ENCODE results near the gene IL1RAPL2.

GRCh38 chrX:104707042-104707441 is 141.0 kb downstream of the IL1RAPL2 start:
- TF ChIP-seq CTCF (IDR thresholded peaks at IDR 0.05), result no peak
- TF ChIP-seq EZH2 (IDR thresholded peaks at IDR 0.05; ENCODE audit: borderline replicate concordance, insufficient read depth, low read depth, low read length, poor library complexity, severe bottlenecking), result no peak

Measured in B cell (primary cell).